HEK293T (cell line): ENCODE results near the gene NHS.

ENCODE experiments used
- BHLHE40 ChIP-seq: fragments of 450-650 bp; IDR thresholded peaks from 2 replicates; pipeline ENCODE4 v1.6.1; 2016; ENCODE audit warnings: mild to moderate bottlenecking, moderate library complexity, borderline replicate concordance
- ELF4 ChIP-seq: fragments of 450-650 bp; IDR thresholded peaks from 2 replicates; pipeline ENCODE4 v1.6.1; 2017; ENCODE audit warnings: antibody characterized with exemption
- FOXA1 ChIP-seq: fragments of 450-650 bp; IDR thresholded peaks from 2 replicates; pipeline ENCODE4 v1.6.1; 2016; ENCODE audit warnings: mild to moderate bottlenecking
- FOXK2 ChIP-seq: fragments of 450-650 bp; IDR thresholded peaks from 2 replicates; pipeline ENCODE4 v1.6.1; 2016; ENCODE audit warnings: mild to moderate bottlenecking
- FOXM1 ChIP-seq: fragments of 450-650 bp; IDR thresholded peaks from 2 replicates; pipeline ENCODE4 v1.6.1; 2017; ENCODE audit warnings: mild to moderate bottlenecking, borderline replicate concordance
- HDGF ChIP-seq: fragments of 450-650 bp; IDR thresholded peaks from 2 replicates; pipeline ENCODE4 v1.6.1; 2017; ENCODE audit warnings: antibody characterized with exemption, borderline replicate concordance
- LEF1 ChIP-seq: fragments of 450-650 bp; IDR thresholded peaks from 2 replicates; pipeline ENCODE4 v1.6.1; 2017; ENCODE audit warnings: mild to moderate bottlenecking, borderline replicate concordance
- NFRKB ChIP-seq: fragments of 450-650 bp; IDR thresholded peaks from 2 replicates; pipeline ENCODE4 v1.6.1; 2016; ENCODE audit warnings: mild to moderate bottlenecking, moderate library complexity
- SP1 ChIP-seq: fragments of 450-650 bp; IDR thresholded peaks from 2 replicates; pipeline ENCODE4 v1.6.1; 2017
- SUZ12 ChIP-seq: fragments of 450-650 bp; IDR thresholded peaks from 2 replicates; pipeline ENCODE4 v1.6.1; 2016; ENCODE audit warnings: mild to moderate bottlenecking
- ZNF384 ChIP-seq: fragments of 450-650 bp; IDR thresholded peaks from 2 replicates; pipeline ENCODE4 v1.6.1; 2016
- TF ChIP-seq, protein P1 (sequence below): fragments of 450-650 bp; IDR thresholded peaks from 2 replicates; pipeline ENCODE4 v1.6.1; 2016

DNA sequence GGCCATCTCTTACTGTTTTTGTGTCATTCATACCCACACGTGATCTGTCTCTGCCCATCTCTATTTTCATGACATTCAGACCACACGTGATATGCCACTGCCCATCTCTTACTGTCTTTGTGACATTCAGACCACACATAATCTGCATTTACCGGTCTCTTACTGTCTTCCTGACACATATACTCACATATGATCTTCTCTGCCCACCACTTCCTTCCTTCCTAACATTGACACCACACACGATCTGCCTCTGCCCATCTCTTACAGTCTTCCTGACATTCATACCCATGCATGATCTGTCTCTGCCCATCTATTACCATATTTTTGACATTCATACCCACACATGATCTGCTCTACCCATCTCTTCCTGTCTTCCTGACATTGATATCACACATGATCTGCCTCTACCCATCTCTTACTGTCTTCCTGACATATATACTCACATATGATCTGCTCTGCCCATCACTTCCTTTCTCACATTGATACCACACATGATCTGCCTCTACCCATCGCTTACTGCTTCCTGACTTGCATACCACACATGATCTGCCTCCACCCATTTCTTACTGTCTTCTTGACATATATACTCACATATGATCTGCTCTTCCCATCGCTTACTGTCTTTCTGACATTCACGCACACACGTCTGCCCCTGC is 398.3 kb downstream of the NHS start:
- TF ChIP-seq SP1 (no peak), FOXA1 (no peak), LEF1 (no peak), ZNF384 (no peak), FOXK2 (no peak), FOXM1 (no peak), ELF4 (no peak), SUZ12 (no peak), HDGF (no peak), NFRKB (no peak), BHLHE40 (no peak)
- TF ChIP-seq, protein P1, sequence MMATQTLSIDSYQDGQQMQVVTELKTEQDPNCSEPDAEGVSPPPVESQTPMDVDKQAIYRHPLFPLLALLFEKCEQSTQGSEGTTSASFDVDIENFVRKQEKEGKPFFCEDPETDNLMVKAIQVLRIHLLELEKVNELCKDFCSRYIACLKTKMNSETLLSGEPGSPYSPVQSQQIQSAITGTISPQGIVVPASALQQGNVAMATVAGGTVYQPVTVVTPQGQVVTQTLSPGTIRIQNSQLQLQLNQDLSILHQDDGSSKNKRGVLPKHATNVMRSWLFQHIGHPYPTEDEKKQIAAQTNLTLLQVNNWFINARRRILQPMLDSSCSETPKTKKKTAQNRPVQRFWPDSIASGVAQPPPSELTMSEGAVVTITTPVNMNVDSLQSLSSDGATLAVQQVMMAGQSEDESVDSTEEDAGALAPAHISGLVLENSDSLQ = no peak
